Heart left ventricle (tissue), 16 donors: Measurements from ENCODE around the gene RRBP1. TPM values are rescaled to one million over a fixed set of nuclear protein-coding genes. Genes with fewer than 3 reads are reported as not detected.

Source experiments
- ATAC-seq, 4 donors: fragments of 200-7000 bp; cut with Tn5 transposase; one replicate each; pipeline ENCODE4 v1.9.1; 2020 to 2022; ENCODE audit warnings: moderate library complexity in 4 of 4, mild to moderate bottlenecking in 3 of 4, moderate number of reproducible peaks in 1 of 4
- DNase-seq, 5 donors: peaks; one replicate each; pipeline ENCODE4 v3.0.0-alpha.2; 2020
- H3K27ac ChIP-seq, 12 donors: fragments of 200-600 bp; sonication (generic) in 4 of 12; one replicate each; pipeline versions ENCODE4 v1.5.0 to v1.8.0; 2016 to 2022; ENCODE audit warnings: mild to moderate bottlenecking in 2 of 12
- H3K27me3 ChIP-seq, 9 donors: fragments of 200-600 bp; sonication (generic) in 2 of 9; one replicate each; pipeline versions ENCODE4 v1.5.1 to v1.8.0; 2016 to 2022; ENCODE audit warnings: mild to moderate bottlenecking in 3 of 9
- H3K36me3 ChIP-seq, 9 donors: fragments of 200-600 bp; sonication (generic) in 2 of 9; one replicate each; pipeline versions ENCODE4 v1.5.0 to v1.8.0; 2018 to 2022; ENCODE audit warnings: mild to moderate bottlenecking in 2 of 9
- H3K4me1 ChIP-seq, 12 donors: fragments of 200-600 bp; sonication (generic) in 4 of 12; one replicate each; pipeline versions ENCODE4 v1.5.0 to v1.8.0; 2016 to 2022; ENCODE audit warnings: mild to moderate bottlenecking in 3 of 12
- H3K4me3 ChIP-seq, 12 donors: fragments of 200-600 bp; sonication (generic) in 4 of 12; one replicate each; pipeline versions ENCODE4 v1.5.0 to v1.8.0; 2017 to 2022; ENCODE audit warnings: mild to moderate bottlenecking in 9 of 12, moderate library complexity in 4 of 12
- H3K9me3 ChIP-seq, 12 donors: fragments of 200-600 bp; sonication (generic) in 4 of 12; one replicate each; pipeline versions ENCODE4 v1.5.0 to v1.8.0; 2016 to 2022; ENCODE audit warnings: mild to moderate bottlenecking in 1 of 12
- POLR2A ChIP-seq, 2 donors: fragments of 450-650 bp; IDR thresholded peaks; one replicate each; pipeline ENCODE4 v1.6.1; 2017; ENCODE audit warnings: antibody characterized with exemption in 2 of 2, mild to moderate bottlenecking in 2 of 2, moderate library complexity in 2 of 2
- WGBS, 4 donors: extraction: QIAGEN DNeasy Blood & Tissue Kit in 2 of 4; methylation state at CpG; one replicate each; pipeline versions ENCODE4 v1.1.5 to v1.1.7; 2013 to 2018; 5-methylcytosine and 5-hydroxymethylcytosine counted together
- intact Hi-C, 10 donors: fragments of 100-400 bp; cut with DNase I; formaldehyde crosslinking; loops; one replicate each; pipeline versions ENCODE4 v1.11.1 to v1.14.2; 2022
- polyA plus RNA-seq, 2 donors: library from polyadenylated mRNA; stranded (reverse); fragments of 200-250 nt; gene quantifications; one replicate each; pipeline ENCODE4 v1.2.3, GENCODE V29; 2013
- total RNA-seq, 9 donors: library from RNA; depleted of rRNA in 2 of 9; stranded (reverse); fragments of >200 nt in 2 of 9; fragmentation: NEBNext Ultra II Directional in 3 of 9; extraction: Animal tissue kit (Norgen Biotek cat#: 25700) in 3 of 9; gene quantifications; one replicate each; pipeline versions ENCODE4 v1.1.0 to v1.2.4, GENCODE V29; 2016 to 2023
- TF ChIP-seq, protein P1 (sequence below), 12 donors: fragments of 200-600 bp; sonication (generic) in 4 of 12; IDR thresholded peaks; one replicate each; pipeline versions ENCODE4 v1.5.0 to v1.8.0; 2018 to 2022; ENCODE audit warnings: antibody characterized with exemption in 12 of 12, mild to moderate bottlenecking in 5 of 12
- donor health status: ischemic (EF 13 %, LVEDD 7.1; RV severe dilation, severe dysfunction).
- donor health status: healthy with polysubstance abuse.
- donor health status: DM: no; HTN: yes; CAD: no.
- donor health status: DM: no; HTN: no; CAD: no.
- donor health status: ischemic (EF 25% LVEDD 6.9; RV normal size, moderate dysfunction).
- donor health status: ischemic (EF 25% LVEDD 5.7; RV mildly dilated, moderate dysfunction).
- donor health status: healthy.
- donor health status: DM: yes; HTN: yes; CAD: no.
- donor health status: ischemic (EF 35%, LVEDD 5.7; RV mildly dilated, moderate dysfunction).
- donor health status: nonischemic (EF 11% LVEDD 7.7; RV severe dilation, severe dysfunction).
- donor health status: DM: yes; HTN: yes; CAD: no.
- donor health status: PGD.
- donor health status: ischemic (EF 29% LVEDD 5.4; RV normal size, mild dysfunction).
- donor health status: nonischemic (EF 23%, LVEDD 6.1; RV moderate dilation, normal function).

Gene RRBP1
- total and polyA plus RNA-seq, 11 donors, result 24.9 to 91.3 (median 40.0) TPM

DNA sequence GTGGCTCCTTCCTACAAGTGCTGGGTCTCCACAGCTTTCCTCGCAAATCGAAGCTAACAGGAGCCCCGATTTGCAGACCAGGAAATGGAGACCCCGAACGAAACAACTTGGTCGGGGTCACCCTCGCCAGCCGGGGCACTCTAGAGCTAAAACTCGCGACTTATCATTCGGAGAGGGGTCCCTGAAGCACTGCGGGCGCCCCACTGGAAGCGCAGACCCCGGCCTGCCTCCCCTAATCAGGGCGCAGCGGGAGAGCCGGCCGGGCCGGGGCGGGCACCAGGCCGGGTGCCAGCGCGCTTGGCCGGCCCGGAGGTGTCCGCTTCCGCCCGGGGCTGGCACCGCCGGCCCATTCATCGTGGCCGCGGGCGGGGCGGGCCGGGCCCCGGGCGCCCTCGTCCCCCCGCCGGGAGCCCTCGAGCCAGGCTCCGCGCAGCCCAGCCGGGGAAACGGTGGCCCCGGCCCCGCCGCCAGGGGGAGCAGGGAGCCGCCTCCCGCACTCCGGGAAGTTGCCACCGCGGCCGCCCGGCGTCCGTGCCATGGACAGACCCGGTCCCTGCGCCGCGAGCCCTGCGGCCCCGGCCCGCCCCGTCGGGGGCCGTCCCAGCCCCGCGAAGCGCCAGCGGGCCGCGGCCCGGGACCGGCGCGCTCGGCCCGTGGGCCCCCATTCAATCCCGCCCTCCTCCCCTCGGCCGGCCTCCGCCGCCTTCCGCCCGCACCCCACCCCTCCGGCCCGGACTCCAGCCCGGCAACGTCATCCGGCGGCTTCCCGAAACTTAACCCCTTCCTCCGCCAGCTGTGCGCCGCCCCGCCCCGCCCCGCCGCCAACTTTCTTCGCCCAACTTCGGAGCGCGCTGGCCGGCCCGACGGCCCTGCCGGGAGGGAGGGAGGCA, 961 bp downstream of the RRBP1 start:
- DNase-seq, result peak; percentile 88 to 92 (median 89)
- Histone ChIP-seq H3K9me3 (no peaks in the 10 kb centered on the region), H3K27me3 (no peaks in the 10 kb centered on the region), H3K27ac (peak overlapping the region; percentile 81 to 95 (median 92)), H3K36me3 (peaks cover 0 to 37% (median 18%) of the 10 kb centered on the region in 9 donors), H3K4me3 (peak overlapping the region; percentile 53 to 95 (median 85)), H3K4me1 (peaks cover 0 to 48% (median 21%) of the 10 kb centered on the region in 12 donors)
- ATAC-seq, result peak; percentile 1 to 37 (median 30)
- 1 to 4% (median 2%) methylated on average over 44 to 110 of the region's 110 CpGs for WGBS, 4 donors
- TF ChIP-seq, protein P1, sequence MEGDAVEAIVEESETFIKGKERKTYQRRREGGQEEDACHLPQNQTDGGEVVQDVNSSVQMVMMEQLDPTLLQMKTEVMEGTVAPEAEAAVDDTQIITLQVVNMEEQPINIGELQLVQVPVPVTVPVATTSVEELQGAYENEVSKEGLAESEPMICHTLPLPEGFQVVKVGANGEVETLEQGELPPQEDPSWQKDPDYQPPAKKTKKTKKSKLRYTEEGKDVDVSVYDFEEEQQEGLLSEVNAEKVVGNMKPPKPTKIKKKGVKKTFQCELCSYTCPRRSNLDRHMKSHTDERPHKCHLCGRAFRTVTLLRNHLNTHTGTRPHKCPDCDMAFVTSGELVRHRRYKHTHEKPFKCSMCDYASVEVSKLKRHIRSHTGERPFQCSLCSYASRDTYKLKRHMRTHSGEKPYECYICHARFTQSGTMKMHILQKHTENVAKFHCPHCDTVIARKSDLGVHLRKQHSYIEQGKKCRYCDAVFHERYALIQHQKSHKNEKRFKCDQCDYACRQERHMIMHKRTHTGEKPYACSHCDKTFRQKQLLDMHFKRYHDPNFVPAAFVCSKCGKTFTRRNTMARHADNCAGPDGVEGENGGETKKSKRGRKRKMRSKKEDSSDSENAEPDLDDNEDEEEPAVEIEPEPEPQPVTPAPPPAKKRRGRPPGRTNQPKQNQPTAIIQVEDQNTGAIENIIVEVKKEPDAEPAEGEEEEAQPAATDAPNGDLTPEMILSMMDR (IDR thresholded peaks at IDR 0.05), result peak; percentile 17 to 93 (median 68)
- no peak for TF ChIP-seq POLR2A (IDR thresholded peaks at IDR 0.05)
- intact Hi-C loops, result loop anchor here (1.0 to 10.0 kb wide), 11 partner anchors 74 to 258 kb away; no protein-coding TSS in a partner anchor

DNA sequence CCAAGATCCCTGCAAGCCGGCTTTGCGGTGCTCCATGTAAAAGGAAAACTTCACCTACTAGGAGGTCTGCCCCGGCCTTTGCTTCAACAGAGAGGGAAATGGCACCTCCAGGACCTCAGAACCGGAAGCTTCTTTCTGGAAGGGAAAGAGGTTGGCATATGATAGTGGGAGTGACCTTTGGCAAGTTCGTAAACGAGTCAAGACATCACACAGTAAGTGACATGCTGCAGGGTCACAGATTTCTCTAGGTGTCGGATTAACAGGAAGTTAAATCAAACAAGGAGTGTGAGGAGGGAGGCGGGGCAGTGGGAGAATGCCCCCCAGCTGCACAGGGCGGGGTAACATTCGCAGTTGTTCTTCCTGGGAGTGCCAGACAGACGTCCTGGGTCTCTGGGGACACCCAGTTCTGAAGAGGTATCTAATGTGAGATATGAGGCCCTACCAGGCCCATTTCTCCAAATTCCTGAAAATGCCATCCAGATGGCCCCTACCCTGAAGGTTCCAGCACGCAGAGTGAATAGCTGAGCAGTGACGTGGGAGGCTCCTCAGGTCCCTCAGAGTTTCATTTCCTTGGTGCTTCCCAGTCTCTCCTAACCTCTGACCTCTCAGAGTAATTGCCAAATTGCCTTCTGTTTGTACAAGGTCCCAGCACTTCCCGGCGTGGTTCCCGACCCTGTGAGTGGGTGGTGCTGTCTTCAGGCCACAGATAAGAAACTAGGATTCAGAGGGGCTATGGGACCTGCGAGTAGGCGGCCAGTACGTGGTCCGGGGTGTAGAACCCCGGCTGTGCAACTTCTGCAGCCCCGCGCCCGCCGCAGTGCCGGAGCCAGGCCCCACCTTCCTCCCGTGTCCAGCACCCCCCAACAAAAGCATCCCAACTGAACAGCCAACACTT, 1.9 kb downstream of the RRBP1 start:
- TF ChIP-seq, protein P1 (IDR thresholded peaks at IDR 0.05), result no peak
- TF ChIP-seq POLR2A (IDR thresholded peaks at IDR 0.05), result no peak
- H3K4me1 ChIP-seq, result peaks cover 0 to 57% (median 27%) of the 10 kb centered on the region in 12 donors
- peak overlapping the region; percentile 53 to 95 (median 85) for H3K4me3 ChIP-seq
- no peaks in the 10 kb centered on the region for H3K9me3 ChIP-seq
- peak; percentile 39 to 75 (median 63) for DNase-seq
- intact Hi-C loops, result loop anchor here (2.0 to 10.0 kb wide), 10 partner anchors 75 to 257 kb away; no protein-coding TSS in a partner anchor
- WGBS, 4 donors, result 26 to 42% (median 36%) methylated on average over 26 to 27 of the region's 27 CpGs
- peak overlapping the region; percentile 81 to 95 (median 92) for H3K27ac ChIP-seq
- no peaks in the 10 kb centered on the region for H3K27me3 ChIP-seq
- H3K36me3 ChIP-seq, result peaks cover 0 to 43% (median 18%) of the 10 kb centered on the region in 9 donors
- ATAC-seq, result no peak

DNA sequence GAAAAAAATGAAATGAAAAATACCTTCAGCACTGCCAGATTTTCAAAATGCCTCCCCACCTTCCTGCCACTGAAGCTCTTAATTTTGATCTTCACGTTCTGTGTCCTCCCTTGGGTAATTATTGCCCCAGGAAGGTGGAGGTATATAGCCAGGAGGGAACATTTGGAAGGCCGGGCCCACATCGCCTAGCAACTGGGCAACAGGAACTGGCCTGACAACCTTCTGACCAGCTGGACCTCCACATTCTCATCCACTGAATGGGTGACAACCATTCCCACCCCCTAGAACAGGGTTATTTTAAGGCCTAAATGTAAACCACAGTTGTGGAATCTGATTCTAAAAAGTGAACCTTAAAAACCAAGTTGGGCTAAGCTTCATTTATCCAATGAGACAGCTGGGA, 3.2 kb downstream of the RRBP1 start:
- Histone ChIP-seq H3K36me3 (peaks cover 0 to 54% (median 18%) of the 10 kb centered on the region in 9 donors), H3K4me3 (no peak overlapping the region), H3K9me3 (no peaks in the 10 kb centered on the region), H3K27ac (peak overlapping the region in 1 of 12 donors; percentile 94), H3K4me1 (peaks cover 0 to 70% (median 35%) of the 10 kb centered on the region in 12 donors), H3K27me3 (no peaks in the 10 kb centered on the region)
- intact Hi-C loops, result loop anchor here in 1 of 10 donors (5.0 kb wide), 1 partner anchor 223 kb away; no protein-coding TSS in a partner anchor
- no peak for TF ChIP-seq POLR2A (IDR thresholded peaks at IDR 0.05)
- TF ChIP-seq, protein P1 (IDR thresholded peaks at IDR 0.05), result no peak
- ATAC-seq (no peak), DNase-seq (no peak)
- WGBS, 4 donors, result 77 to 84% (median 79%) methylated on average over 3 of the region's 3 CpGs
